Dedifferentiated amniotic fluid mesenchymal stem cell (primary cell): ENCODE results near the gene BACE2.
"Not testable (repeated sequence)": the region's sequence is repeated elsewhere in the genome, so short reads cannot be mapped to it uniquely, and the experiment has no call there.

Experiments used
- DNase-seq: peaks from one replicate; pipeline ENCODE4 v3.0.0-alpha.2; 2016; ENCODE audit errors: extremely low spot score

The BACE2 gene

DNA sequence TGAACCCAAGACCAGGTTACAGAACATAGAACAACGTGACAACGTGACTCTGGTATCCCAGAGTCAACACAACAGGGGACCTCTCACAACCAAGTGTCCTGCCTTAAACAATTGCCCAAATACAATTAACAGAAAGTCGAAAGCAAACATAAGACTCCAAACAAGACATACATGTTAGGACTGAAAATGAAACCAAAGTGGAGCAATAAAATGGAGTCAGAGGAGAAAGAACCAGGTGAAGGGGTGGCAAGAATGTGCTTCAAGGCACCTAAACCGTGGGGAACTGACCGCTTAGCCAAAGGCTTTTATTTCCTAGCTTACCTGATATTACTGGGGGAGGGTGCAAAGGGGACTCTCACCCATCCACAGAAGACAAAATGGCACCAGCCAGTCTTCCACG is 17.8 kb downstream of the BACE2 start:
- no peak for DNase-seq

GRCh38 chr21:41186755-41187536 is 19.0 kb downstream of the BACE2 start:
- DNase-seq = no peak

GRCh38 chr21:41187537-41188025 is 19.6 kb downstream of the BACE2 start:
- no peak for DNase-seq

GRCh38 chr21:41188486-41189149 is 20.7 kb downstream of the BACE2 start:
- DNase-seq = no peak

DNA sequence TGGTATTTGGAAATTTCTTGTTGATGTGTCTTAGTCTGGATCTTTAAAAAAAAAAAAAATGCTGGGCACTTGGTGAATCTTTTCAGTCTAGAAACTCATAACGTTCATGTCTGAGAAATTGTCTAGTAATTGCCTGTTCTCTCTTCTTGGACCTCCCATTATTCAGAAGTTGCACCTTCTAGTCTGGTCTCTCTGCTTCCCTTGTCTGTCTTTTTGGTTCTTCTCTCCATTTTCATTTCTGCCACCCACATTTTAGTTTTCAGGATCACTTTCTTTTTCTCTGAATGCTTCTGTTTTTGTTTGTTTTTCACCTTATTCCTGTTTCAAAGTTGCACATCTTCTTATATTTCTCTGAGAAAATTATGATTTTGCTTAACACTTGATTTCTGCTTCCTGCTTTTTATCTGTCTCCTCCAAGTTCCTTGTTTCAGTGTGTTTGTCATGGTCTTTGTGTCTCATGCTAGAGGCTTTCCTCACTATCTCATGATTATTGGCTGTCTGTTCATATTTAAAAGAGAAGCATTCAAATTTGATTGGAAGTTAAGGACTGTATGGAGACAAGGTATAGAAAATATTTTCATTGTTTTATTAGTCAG is 21.3 kb downstream of the BACE2 start:
- no peak for DNase-seq

GRCh38 chr21:41192552-41192951 is 24.6 kb downstream of the BACE2 start:
- DNase-seq = not testable (repeated sequence)

DNA sequence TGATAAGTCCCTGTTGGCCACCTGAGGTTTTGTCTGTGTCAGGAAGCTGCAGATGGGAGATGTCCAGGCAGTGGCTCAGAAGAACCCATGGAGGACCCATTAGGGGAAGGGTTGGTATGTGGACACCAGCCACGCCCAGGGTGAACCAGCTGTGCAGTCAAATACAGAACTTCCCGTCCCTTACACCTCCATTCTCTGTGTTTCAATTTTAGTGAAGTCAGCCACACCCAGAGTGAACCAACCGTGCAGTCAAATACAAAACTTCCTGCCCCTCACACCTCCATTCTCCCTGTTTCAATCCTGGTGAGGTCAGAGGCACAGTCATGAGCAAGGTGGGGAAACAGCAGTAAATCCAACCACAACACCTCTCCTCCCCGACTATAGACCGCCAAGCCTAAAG is 27.4 kb downstream of the BACE2 start:
- DNase-seq = no peak

- no peak for DNase-seq
Observed at GRCh38 chr21:41196993-41197392, 29.0 kb downstream of the BACE2 start.

DNA sequence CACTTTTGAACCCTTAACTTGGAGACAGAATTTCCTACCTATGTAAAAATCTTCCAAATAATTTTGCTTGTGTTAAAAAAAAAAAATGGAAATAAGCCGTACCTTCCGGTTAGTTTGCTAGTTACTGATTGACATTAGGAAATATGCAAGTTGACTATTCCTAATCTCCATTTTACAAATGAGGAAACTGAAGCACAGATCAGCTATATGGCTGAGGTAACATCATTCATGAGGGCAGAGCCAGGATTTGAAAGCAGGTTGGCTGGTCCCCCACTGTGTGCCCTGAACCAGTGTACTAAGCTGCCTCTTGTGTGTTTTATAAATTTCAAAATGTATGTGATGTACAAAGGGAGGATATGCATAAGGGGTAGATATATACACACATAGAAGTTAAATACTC is 29.6 kb downstream of the BACE2 start:
- DNase-seq = no peak

DNA sequence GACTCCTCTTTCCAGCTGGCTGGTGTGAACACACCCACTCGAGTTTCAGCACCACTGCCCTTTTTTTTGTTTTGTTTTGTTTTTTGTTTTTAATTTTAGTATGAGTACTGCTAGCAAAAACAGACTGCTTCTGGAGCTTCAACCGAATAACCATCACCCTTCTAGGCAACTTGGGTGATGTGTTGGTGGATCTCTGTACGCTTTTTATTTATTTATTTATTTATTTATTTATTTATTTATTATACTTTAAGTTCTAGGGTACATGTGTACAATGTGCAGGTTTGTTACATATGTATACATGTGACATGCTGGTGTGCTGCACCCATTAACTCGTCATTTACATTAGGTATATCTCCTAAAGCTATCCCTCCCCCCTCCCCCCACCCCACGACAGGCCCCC is 30.7 kb downstream of the BACE2 start:
- DNase-seq = not testable (repeated sequence)

- DNase-seq = no peak
Observed at GRCh38 chr21:41199123-41199522, 31.2 kb downstream of the BACE2 start.

DNA sequence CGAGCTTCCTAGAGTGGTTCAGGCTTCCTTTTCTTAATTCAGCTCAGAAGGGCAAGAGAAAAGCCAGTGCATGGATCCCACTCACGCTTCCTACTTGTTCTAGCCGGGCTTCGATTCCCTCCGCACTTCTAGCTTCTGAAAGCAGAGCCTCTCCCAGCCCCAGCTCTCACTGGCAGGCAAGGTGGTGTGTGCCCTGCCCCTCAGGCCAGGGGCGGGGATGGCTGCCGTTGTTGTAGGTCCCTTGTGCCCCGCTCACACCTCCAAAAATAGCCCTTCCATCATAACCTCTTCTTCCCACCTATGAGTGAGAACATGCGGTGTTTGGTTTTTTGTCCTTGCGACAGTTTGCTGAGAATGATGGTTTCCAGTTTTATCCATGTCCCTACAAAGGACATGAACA is 31.6 kb downstream of the BACE2 start:
- DNase-seq = no peak

DNA sequence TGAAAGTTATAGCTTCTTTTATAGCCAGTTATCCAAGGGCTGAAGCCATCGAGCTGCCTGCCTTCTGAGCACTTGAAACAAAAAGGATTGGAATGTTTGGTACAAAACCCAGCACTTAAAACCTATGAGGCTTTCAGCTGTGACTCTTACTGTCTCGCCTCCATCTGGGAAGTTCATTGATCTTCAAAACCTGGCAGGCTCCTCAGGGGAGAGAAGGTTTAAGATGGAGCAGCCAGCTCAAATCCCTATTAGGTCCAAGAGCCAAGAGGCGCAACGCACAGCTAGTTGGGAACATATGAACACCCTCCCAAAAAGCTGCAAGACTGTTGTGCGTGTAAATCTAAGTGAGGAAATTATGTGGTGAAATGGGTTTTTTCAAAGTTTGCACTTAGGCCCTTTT is 33.4 kb downstream of the BACE2 start:
- no peak for DNase-seq

GRCh38 chr21:41204736-41205135 is 36.8 kb downstream of the BACE2 start:
- no peak for DNase-seq

DNA sequence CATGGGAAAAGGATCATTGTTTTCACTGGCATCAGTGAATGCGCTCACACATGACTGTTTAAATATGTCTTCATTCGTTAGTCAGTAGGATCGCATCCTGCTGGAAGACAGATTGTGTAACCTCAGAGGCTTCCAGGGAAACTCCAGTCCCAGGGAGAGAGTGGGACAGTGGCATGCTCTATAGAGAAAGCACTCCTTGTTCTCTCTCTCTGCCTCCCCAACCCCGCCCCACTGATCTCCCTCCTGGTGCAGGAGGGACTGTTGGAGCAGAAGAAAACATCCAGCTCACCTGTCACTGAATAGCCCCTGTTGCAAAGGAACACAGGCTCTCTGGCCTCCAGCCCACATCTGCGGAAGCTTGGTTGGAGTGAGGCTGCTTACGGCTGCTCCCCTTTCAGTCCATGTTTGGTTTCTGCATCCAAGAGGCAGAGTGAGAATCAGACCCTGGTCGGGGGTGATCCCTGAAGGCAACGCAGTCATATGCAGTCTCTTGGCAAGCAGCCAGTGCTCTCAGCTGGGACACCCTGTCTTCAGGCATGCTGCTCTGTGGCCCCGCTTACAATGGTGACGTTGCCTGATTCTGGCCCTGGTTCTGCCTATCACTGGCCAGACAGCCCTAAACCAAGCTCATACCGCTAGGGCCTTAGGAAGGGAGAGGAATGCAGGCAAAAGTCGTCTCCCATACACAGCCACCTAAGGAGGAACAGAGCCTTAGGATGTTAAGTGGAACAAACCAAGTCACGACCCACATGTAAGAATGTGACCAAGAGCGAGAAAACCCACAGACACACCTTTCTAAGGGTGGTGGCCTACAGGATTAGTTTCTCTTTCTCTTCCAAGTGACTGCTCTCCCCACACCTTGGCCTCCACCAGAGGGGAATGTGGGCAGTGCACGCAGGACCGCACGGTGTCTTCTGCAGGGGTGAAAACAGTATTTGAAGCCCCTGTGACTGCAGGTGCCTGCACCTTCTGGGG is 39.7 kb downstream of the BACE2 start:
- DNase-seq = no peak

DNA sequence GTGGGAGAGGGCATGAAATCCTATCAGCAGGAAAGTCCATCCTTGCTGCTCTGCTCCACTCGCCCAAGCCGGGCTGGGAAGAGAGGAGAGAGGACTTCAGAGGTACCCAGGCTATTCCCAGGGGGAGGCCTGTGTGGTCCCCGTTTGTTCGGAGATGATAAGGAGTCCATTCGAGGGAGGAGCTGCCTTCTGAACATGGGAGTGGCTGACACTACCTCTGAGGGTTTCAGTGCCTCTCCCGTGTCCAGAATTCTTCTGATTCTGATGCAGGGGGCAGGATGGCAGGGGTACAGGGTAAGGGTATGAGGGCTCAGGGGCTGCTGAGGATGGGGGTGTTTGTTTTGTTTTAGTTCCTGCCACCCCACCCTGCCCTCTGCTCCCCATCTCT is 40.4 kb downstream of the BACE2 start:
- no peak for DNase-seq

GRCh38 chr21:41209016-41209619 is 41.2 kb downstream of the BACE2 start:
- DNase-seq = no peak

- DNase-seq = no peak
Observed at GRCh38 chr21:41210426-41211059, 42.6 kb downstream of the BACE2 start.

DNA sequence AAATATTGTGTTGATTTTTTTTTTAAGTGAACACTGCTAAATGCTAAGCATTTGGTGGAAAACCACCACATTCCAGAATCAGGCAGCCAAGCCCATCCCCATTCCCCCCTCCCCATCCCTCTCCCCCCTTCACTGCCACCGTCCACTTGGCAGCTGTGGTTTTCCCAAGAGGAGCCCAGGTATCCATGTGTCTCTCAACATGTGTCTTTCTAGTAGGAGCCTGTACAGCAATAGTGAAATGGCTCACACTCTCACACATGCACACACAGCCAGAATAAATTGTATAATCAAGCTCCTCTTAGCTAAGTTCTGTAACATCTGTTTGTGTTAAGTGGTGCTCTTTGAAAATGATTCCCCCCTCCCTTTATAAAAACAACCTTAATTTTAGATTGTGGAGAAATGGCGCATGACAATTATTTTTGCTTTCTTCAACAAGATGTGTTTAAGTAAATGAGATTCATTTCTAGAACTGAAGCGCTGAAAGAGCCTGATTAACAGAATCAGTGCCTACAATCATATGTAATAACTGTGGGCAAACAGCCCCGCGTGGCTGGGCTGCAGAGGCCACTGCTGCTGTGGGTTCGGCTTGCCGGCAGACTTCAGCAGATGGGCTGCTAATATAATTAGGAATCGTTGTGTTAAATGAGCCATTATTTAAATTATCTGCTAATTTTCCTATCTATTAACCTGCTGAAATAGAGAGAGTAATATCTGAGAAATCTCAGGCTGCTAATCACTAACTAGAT is 43.3 kb downstream of the BACE2 start:
- no peak for DNase-seq

DNA sequence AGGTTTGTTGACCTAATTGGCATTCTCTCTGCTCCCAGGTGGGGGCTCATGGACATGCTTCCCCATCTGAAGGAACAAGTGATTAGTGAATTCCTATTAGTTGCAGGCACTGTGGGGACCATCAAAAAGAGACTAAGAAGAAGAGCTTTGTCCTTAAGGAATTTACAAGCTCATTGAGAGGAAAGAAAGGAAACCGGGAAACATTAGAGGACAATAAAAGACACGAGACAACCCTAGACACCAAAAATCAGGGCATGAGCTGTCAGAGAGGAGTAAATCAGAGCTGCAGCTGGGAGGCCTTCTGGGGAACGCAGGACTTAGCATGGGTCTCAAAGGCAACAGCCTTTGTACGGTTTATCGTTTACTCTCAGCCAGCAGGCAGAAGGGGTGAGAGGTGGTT is 45.1 kb downstream of the BACE2 start:
- no peak for DNase-seq
